ENCODE data around the gene ARTN. TPM values are rescaled to one million over a fixed set of nuclear protein-coding genes. Genes with fewer than 3 reads are reported as not detected.

Gene ARTN
- total RNA-seq, 1 donor, result not detected

GRCh38 chr1:43935711-43936427 is 2.3 kb downstream of the ARTN start:
- H3K4me3 ChIP-seq (ENCODE audit: low read length), result no peak overlapping the region
- H3K27me3 ChIP-seq (ENCODE audit: insufficient read depth, low read length), result peaks cover 16% of the 10 kb centered on the region
- H3K9me3 ChIP-seq (ENCODE audit: low read depth, low read length), result no peaks in the 10 kb centered on the region
- H3K4me1 ChIP-seq (ENCODE audit: insufficient read depth, low read length), result peaks cover 32% of the 10 kb centered on the region

- Histone ChIP-seq H3K4me1 (ENCODE audit: insufficient read depth, low read length) (peaks cover 32% of the 10 kb centered on the region), H3K9me3 (ENCODE audit: low read depth, low read length) (no peaks in the 10 kb centered on the region), H3K27me3 (ENCODE audit: insufficient read depth, low read length) (peaks cover 16% of the 10 kb centered on the region), H3K4me3 (ENCODE audit: low read length) (no peak overlapping the region)
Measured at GRCh38 chr1:43936431-43937151, 3.0 kb downstream of the ARTN start.

- H3K27me3 ChIP-seq (ENCODE audit: insufficient read depth, low read length), result peaks cover 16% of the 10 kb centered on the region
- H3K4me3 ChIP-seq (ENCODE audit: low read length), result no peak overlapping the region
- no peaks in the 10 kb centered on the region for H3K9me3 ChIP-seq (ENCODE audit: low read depth, low read length)
- peaks cover 32% of the 10 kb centered on the region for H3K4me1 ChIP-seq (ENCODE audit: insufficient read depth, low read length)
Measured at GRCh38 chr1:43937179-43937865, 3.7 kb downstream of the ARTN start.

GRCh38 chr1:43938383-43938782 is 4.8 kb downstream of the ARTN start:
- Histone ChIP-seq H3K9me3 (ENCODE audit: low read depth, low read length) (no peaks in the 10 kb centered on the region), H3K4me1 (ENCODE audit: insufficient read depth, low read length) (peaks cover 27% of the 10 kb centered on the region), H3K4me3 (ENCODE audit: low read length) (no peak overlapping the region), H3K27me3 (ENCODE audit: insufficient read depth, low read length) (peaks cover 16% of the 10 kb centered on the region)

- Histone ChIP-seq H3K9me3 (ENCODE audit: low read depth, low read length) (no peaks in the 10 kb centered on the region), H3K4me1 (ENCODE audit: insufficient read depth, low read length) (peaks cover 20% of the 10 kb centered on the region), H3K27me3 (ENCODE audit: insufficient read depth, low read length) (peaks cover 12% of the 10 kb centered on the region), H3K4me3 (ENCODE audit: low read length) (no peak overlapping the region)
Measured at GRCh38 chr1:43938892-43939587, 5.4 kb downstream of the ARTN start.

- H3K27me3 ChIP-seq (ENCODE audit: insufficient read depth, low read length), result no peaks in the 10 kb centered on the region
- H3K9me3 ChIP-seq (ENCODE audit: low read depth, low read length), result no peaks in the 10 kb centered on the region
- H3K4me1 ChIP-seq (ENCODE audit: insufficient read depth, low read length), result peaks cover 15% of the 10 kb centered on the region
- H3K4me3 ChIP-seq (ENCODE audit: low read length), result no peak overlapping the region
Measured at GRCh38 chr1:43942411-43942810, 8.8 kb downstream of the ARTN start.

GRCh38 chr1:43944860-43945259 is 11.3 kb downstream of the ARTN start:
- peaks cover 20% of the 10 kb centered on the region for H3K4me1 ChIP-seq (ENCODE audit: insufficient read depth, low read length)
- H3K4me3 ChIP-seq (ENCODE audit: low read length), result no peak overlapping the region
- H3K9me3 ChIP-seq (ENCODE audit: low read depth, low read length), result no peaks in the 10 kb centered on the region
- H3K27me3 ChIP-seq (ENCODE audit: insufficient read depth, low read length), result no peaks in the 10 kb centered on the region

- H3K27me3 ChIP-seq (ENCODE audit: insufficient read depth, low read length), result no peaks in the 10 kb centered on the region
- peak overlapping the region; percentile 74 for H3K4me3 ChIP-seq (ENCODE audit: low read length)
- H3K9me3 ChIP-seq (ENCODE audit: low read depth, low read length), result no peaks in the 10 kb centered on the region
- H3K4me1 ChIP-seq (ENCODE audit: insufficient read depth, low read length), result peaks cover 20% of the 10 kb centered on the region
Measured at GRCh38 chr1:43945674-43946235, 12.2 kb downstream of the ARTN start.

GRCh38 chr1:43946236-43947060 is 12.8 kb downstream of the ARTN start, which contains the start of gene IPO13:
Gene IPO13 (plus strand): TSS chr1:43946950. CDS start chr1:43947601, 651 bp downstream.
- peaks cover 20% of the 10 kb centered on the region for H3K4me1 ChIP-seq (ENCODE audit: insufficient read depth, low read length)
- no peaks in the 10 kb centered on the region for H3K27me3 ChIP-seq (ENCODE audit: insufficient read depth, low read length)
- no peaks in the 10 kb centered on the region for H3K9me3 ChIP-seq (ENCODE audit: low read depth, low read length)
- peak within 1 kb of the TSS; percentile 74 for H3K4me3 ChIP-seq (ENCODE audit: low read length)

- Histone ChIP-seq H3K4me3 (ENCODE audit: low read length) (peak overlapping the region; percentile 74), H3K9me3 (ENCODE audit: low read depth, low read length) (no peaks in the 10 kb centered on the region), H3K4me1 (ENCODE audit: insufficient read depth, low read length) (peaks cover 20% of the 10 kb centered on the region), H3K27me3 (ENCODE audit: insufficient read depth, low read length) (no peaks in the 10 kb centered on the region)
Measured at GRCh38 chr1:43947061-43947873, 13.7 kb downstream of the ARTN start.

- no peak overlapping the region for H3K4me3 ChIP-seq (ENCODE audit: low read length)
- H3K4me1 ChIP-seq (ENCODE audit: insufficient read depth, low read length), result peaks cover 20% of the 10 kb centered on the region
- no peaks in the 10 kb centered on the region for H3K27me3 ChIP-seq (ENCODE audit: insufficient read depth, low read length)
- no peaks in the 10 kb centered on the region for H3K9me3 ChIP-seq (ENCODE audit: low read depth, low read length)
Measured at GRCh38 chr1:43947874-43948437, 14.4 kb downstream of the ARTN start.

GRCh38 chr1:43949678-43950077 is 16.1 kb downstream of the ARTN start:
- H3K27me3 ChIP-seq (ENCODE audit: insufficient read depth, low read length), result no peaks in the 10 kb centered on the region
- H3K9me3 ChIP-seq (ENCODE audit: low read depth, low read length), result no peaks in the 10 kb centered on the region
- peaks cover 20% of the 10 kb centered on the region for H3K4me1 ChIP-seq (ENCODE audit: insufficient read depth, low read length)
- no peak overlapping the region for H3K4me3 ChIP-seq (ENCODE audit: low read length)

All from mononuclear cell (primary cell).